ENCODE measurements around the gene BRSK1. TPM values are rescaled to one million over a fixed set of nuclear protein-coding genes. Genes with fewer than 3 reads are reported as not detected.
A peak's percentile ranks its signal among the peaks of the same experiment; 100 is the strongest.

BRSK1 gene
- total RNA-seq, 1 donor from 2014 or later, result 23.9 TPM

- Mint-ChIP-seq H3K9me3 (ENCODE audit: unreplicated experiment) (no peaks in the 10 kb centered on the region), H3K4me3 (ENCODE audit: unreplicated experiment) (no peak overlapping the region), H3K27me3 (ENCODE audit: unreplicated experiment) (no peaks in the 10 kb centered on the region), H3K36me3 (ENCODE audit: unreplicated experiment) (peaks cover 20% of the 10 kb centered on the region), H3K27ac (ENCODE audit: unreplicated experiment) (peak overlapping the region; percentile 7), H3K4me1 (ENCODE audit: unreplicated experiment) (peaks cover 9% of the 10 kb centered on the region)
- no peak for DNase-seq (ENCODE audit: extremely low spot score, unreplicated experiment)
- TF ChIP-seq CTCF (IDR thresholded peaks at IDR 0.05), result no peak
Observed at GRCh38 chr19:55275851-55276719, 7.7 kb upstream of the BRSK1 start.

GRCh38 chr19:55276720-55277430 lies 6.9 kb upstream of the BRSK1 start:
- peak overlapping the region; percentile 26 for H3K4me3 Mint-ChIP-seq (ENCODE audit: unreplicated experiment)
- H3K27me3 Mint-ChIP-seq (ENCODE audit: unreplicated experiment), result no peaks in the 10 kb centered on the region
- no peak overlapping the region for H3K27ac Mint-ChIP-seq (ENCODE audit: unreplicated experiment)
- H3K4me1 Mint-ChIP-seq (ENCODE audit: unreplicated experiment), result peaks cover 9% of the 10 kb centered on the region
- DNase-seq (ENCODE audit: extremely low spot score, unreplicated experiment), result no peak
- TF ChIP-seq CTCF (IDR thresholded peaks at IDR 0.05), result no peak
- peaks cover 20% of the 10 kb centered on the region for H3K36me3 Mint-ChIP-seq (ENCODE audit: unreplicated experiment)
- H3K9me3 Mint-ChIP-seq (ENCODE audit: unreplicated experiment), result no peaks in the 10 kb centered on the region

GRCh38 chr19:55277494-55277893 lies 6.3 kb upstream of the BRSK1 start:
- H3K27ac Mint-ChIP-seq (ENCODE audit: unreplicated experiment), result no peak overlapping the region
- H3K4me1 Mint-ChIP-seq (ENCODE audit: unreplicated experiment), result peaks cover 9% of the 10 kb centered on the region
- no peak for DNase-seq (ENCODE audit: extremely low spot score, unreplicated experiment)
- H3K27me3 Mint-ChIP-seq (ENCODE audit: unreplicated experiment), result no peaks in the 10 kb centered on the region
- TF ChIP-seq CTCF (IDR thresholded peaks at IDR 0.05), result no peak
- no peaks in the 10 kb centered on the region for H3K9me3 Mint-ChIP-seq (ENCODE audit: unreplicated experiment)
- peak overlapping the region; percentile 26 for H3K4me3 Mint-ChIP-seq (ENCODE audit: unreplicated experiment)
- peaks cover 13% of the 10 kb centered on the region for H3K36me3 Mint-ChIP-seq (ENCODE audit: unreplicated experiment)

GRCh38 chr19:55278391-55279135 lies 5.2 kb upstream of the BRSK1 start:
- Mint-ChIP-seq H3K4me1 (ENCODE audit: unreplicated experiment) (peaks cover 12% of the 10 kb centered on the region), H3K27ac (ENCODE audit: unreplicated experiment) (peak overlapping the region; percentile 14), H3K4me3 (ENCODE audit: unreplicated experiment) (peak overlapping the region; percentile 100), H3K36me3 (ENCODE audit: unreplicated experiment) (peaks cover 10% of the 10 kb centered on the region), H3K9me3 (ENCODE audit: unreplicated experiment) (no peaks in the 10 kb centered on the region), H3K27me3 (ENCODE audit: unreplicated experiment) (no peaks in the 10 kb centered on the region)
- DNase-seq (ENCODE audit: extremely low spot score, unreplicated experiment), result no peak
- no peak for TF ChIP-seq CTCF (IDR thresholded peaks at IDR 0.05)
